Parathyroid adenoma (tissue), 2 donors: ENCODE measurements around the gene CCDC92.

Experiments
- H2AFZ ChIP-seq: fragments of 300-600 bp; sonication (generic); one replicate; pipeline ENCODE4 v1.7.0; 2017; ENCODE audit warnings: antibody characterized with exemption, mild to moderate bottlenecking
- H3K27ac ChIP-seq: fragments of 300-600 bp; sonication (generic); one replicate; pipeline ENCODE4 v1.7.0; 2017
- H3K27me3 ChIP-seq: fragments of 300-600 bp; sonication (generic); one replicate; pipeline ENCODE4 v1.7.0; 2017; ENCODE audit warnings: low read length; ENCODE audit not compliant: control insufficient read depth, insufficient read depth
- H3K36me3 ChIP-seq: fragments of 300-600 bp; sonication (generic); one replicate; pipeline ENCODE4 v1.7.0; 2017; ENCODE audit warnings: low read length; ENCODE audit not compliant: control insufficient read depth, insufficient read depth
- H3K4me1 ChIP-seq: fragments of 300-600 bp; sonication (generic); one replicate; pipeline ENCODE4 v1.7.0; 2017; ENCODE audit warnings: control low read depth
- H3K4me2 ChIP-seq: fragments of 300-600 bp; sonication (generic); one replicate; pipeline ENCODE4 v1.7.0; 2017; ENCODE audit warnings: low read length
- H3K4me3 ChIP-seq: fragments of 300-600 bp; sonication (generic); one replicate; pipeline ENCODE4 v1.7.0; 2017; ENCODE audit warnings: low read depth, low read length
- H3K79me2 ChIP-seq: fragments of 300-600 bp; sonication (generic); one replicate; pipeline ENCODE4 v1.7.0; 2017; ENCODE audit warnings: control low read depth
- H3K9ac ChIP-seq: fragments of 300-600 bp; sonication (generic); one replicate; pipeline ENCODE4 v1.7.0; 2017; ENCODE audit warnings: mild to moderate bottlenecking
- H3K9me3 ChIP-seq: fragments of 300-600 bp; sonication (generic); one replicate; pipeline ENCODE4 v1.7.0; 2017; ENCODE audit warnings: low read length; ENCODE audit not compliant: control insufficient read depth
- TF ChIP-seq, protein P1 (sequence below): fragments of 300-600 bp; sonication (generic); IDR thresholded peaks from one replicate; pipeline ENCODE4 v1.7.0; 2017; ENCODE audit warnings: antibody characterized with exemption, mild to moderate bottlenecking
- donor health status: primary hyperparathyroidism.

The CCDC92 gene

DNA sequence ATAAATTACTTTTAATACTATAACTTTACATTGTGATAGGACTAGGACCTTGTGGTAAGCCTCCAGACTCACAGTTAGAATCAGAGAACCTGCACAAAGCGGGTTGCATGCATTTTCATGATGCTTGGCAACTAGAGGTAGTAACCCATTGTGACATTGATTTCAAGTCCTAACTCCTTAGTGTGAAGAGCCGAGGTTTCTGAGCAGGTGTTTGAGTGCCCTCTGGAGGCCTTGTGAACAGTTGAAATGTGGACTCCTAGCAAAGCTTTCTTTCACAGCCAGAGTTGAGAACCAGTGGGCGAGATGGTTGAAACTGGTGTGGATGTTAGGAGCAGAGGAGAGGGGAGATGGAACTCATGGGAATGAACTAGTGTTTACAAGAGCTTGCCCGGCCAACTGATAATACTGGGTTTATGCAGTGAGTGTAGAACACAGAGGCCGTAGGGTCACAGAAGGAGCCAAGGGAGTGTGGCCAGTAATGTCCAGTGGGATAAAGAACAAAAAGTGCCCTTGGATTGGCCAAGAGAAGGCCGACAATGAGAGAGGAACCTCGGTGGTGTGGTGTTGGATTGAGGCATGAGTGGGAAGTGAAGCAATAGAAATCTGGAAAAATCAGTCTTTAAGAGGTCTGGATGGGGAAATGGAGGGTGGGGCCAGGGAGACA is 11.3 kb upstream of the CCDC92 start:
- TF ChIP-seq, protein P1, sequence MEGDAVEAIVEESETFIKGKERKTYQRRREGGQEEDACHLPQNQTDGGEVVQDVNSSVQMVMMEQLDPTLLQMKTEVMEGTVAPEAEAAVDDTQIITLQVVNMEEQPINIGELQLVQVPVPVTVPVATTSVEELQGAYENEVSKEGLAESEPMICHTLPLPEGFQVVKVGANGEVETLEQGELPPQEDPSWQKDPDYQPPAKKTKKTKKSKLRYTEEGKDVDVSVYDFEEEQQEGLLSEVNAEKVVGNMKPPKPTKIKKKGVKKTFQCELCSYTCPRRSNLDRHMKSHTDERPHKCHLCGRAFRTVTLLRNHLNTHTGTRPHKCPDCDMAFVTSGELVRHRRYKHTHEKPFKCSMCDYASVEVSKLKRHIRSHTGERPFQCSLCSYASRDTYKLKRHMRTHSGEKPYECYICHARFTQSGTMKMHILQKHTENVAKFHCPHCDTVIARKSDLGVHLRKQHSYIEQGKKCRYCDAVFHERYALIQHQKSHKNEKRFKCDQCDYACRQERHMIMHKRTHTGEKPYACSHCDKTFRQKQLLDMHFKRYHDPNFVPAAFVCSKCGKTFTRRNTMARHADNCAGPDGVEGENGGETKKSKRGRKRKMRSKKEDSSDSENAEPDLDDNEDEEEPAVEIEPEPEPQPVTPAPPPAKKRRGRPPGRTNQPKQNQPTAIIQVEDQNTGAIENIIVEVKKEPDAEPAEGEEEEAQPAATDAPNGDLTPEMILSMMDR, result peak; percentile 67
- no peak overlapping the region for H3K9ac ChIP-seq
- no peak overlapping the region for H3K27ac ChIP-seq

DNA sequence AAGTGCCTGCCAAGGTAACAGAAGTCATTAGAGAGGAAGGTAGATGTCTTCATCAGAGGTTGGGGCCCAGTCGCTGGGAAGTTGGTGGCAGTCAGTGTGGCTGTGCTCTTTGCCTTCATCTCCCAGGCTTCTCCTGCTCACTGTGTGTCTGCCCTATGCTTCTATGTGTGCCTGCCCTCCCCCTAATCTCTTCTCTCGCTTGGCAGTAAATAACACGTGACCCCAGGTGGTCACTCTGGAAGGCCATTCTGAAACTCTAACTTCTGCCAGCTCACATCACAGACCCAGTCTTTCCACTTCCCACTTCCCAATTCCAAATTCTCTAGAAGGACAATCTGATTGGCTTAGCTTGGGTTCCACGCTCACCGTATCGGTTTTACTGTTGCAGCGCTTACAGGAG is 9.6 kb upstream of the CCDC92 start:
- no peak overlapping the region for H3K9ac ChIP-seq
- no peaks in the 10 kb centered on the region for H3K27me3 ChIP-seq

More for the DNA sequence above, 11.3 kb upstream of the CCDC92 start:
- no peaks in the 10 kb centered on the region for H3K27me3 ChIP-seq
- H3K4me1 ChIP-seq, result peaks cover 11% of the 10 kb centered on the region
- no peaks in the 10 kb centered on the region for H3K36me3 ChIP-seq
- no peak overlapping the region for H3K4me2 ChIP-seq
- peaks cover 66% of the 10 kb centered on the region for H3K79me2 ChIP-seq
- H2AFZ ChIP-seq, result no peak overlapping the region
- no peak overlapping the region for H3K4me3 ChIP-seq
- no peaks in the 10 kb centered on the region for H3K9me3 ChIP-seq

DNA sequence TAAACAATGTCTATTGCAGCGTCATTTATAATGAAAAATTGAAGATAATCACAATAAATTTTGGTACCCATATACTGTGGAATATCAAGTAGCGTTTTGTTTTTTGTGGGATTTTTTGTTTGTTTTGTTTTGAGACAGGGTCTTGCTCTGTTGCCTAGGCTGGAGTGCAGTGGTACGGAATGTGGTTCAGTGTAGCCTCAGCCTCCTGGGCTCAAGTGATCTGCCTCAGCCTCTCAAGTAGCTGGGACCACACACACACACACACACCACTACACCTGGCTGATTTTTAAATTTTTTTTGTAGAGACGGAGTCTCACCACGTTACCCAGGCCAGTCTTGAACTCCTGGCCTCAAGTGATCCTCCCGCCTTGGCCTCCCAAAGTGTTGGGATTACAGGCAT is 6.9 kb upstream of the CCDC92 start:
- H3K27me3 ChIP-seq, result no peaks in the 10 kb centered on the region
- H3K9me3 ChIP-seq, result no peaks in the 10 kb centered on the region
- no peak overlapping the region for H3K9ac ChIP-seq
- H3K27ac ChIP-seq, result no peak overlapping the region
- H2AFZ ChIP-seq, result no peak overlapping the region
- H3K4me3 ChIP-seq, result no peak overlapping the region
- TF ChIP-seq, protein P1, result no peak
- H3K36me3 ChIP-seq, result no peaks in the 10 kb centered on the region
- peaks cover 8% of the 10 kb centered on the region for H3K4me1 ChIP-seq
- no peak overlapping the region for H3K4me2 ChIP-seq
- H3K79me2 ChIP-seq, result peaks cover 70% of the 10 kb centered on the region

More for the DNA sequence above, 9.6 kb upstream of the CCDC92 start:
- TF ChIP-seq, protein P1, result no peak
- no peak overlapping the region for H3K27ac ChIP-seq
- H3K79me2 ChIP-seq, result peaks cover 64% of the 10 kb centered on the region
- no peak overlapping the region for H2AFZ ChIP-seq
- no peak overlapping the region for H3K4me2 ChIP-seq
- H3K4me3 ChIP-seq, result no peak overlapping the region
- H3K36me3 ChIP-seq, result no peaks in the 10 kb centered on the region
- H3K4me1 ChIP-seq, result peaks cover 11% of the 10 kb centered on the region
- no peaks in the 10 kb centered on the region for H3K9me3 ChIP-seq

DNA sequence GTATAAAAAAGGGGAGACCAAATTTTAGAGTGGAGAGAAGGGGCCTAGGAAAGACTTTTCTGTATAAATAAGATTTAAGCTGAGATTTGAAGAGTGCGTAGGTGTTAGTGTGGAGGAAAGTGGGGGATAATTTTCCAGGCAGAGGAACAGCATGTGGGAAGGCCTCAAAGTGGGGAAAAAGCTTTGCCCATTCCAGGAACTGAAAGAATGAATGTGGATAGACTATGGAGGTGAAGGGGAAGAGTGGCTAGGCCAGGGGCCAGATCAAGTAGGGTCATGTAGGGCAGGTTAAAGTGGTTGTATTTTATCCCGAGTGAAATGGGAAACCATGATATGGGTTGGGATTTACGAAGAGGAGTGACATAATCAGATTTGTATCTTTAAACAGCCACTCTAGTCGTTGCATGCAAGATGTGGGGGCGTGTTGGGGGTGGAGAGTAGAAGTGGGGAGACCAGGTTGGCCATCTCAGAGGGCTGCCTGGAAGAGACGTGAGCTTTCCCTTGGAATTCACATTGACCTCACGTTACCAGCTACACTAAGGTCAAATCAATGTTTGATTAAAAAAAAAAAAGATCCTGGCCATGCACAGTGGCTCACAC is 3.7 kb upstream of the CCDC92 start:
- no peak overlapping the region for H3K4me3 ChIP-seq
- H3K36me3 ChIP-seq, result no peaks in the 10 kb centered on the region
- no peak overlapping the region for H2AFZ ChIP-seq
- H3K4me1 ChIP-seq, result peaks cover 8% of the 10 kb centered on the region
- H3K9ac ChIP-seq, result no peak overlapping the region
- peaks cover 42% of the 10 kb centered on the region for H3K79me2 ChIP-seq
- no peak overlapping the region for H3K4me2 ChIP-seq
- TF ChIP-seq, protein P1, result no peak
- no peaks in the 10 kb centered on the region for H3K9me3 ChIP-seq
- no peak overlapping the region for H3K27ac ChIP-seq
- H3K27me3 ChIP-seq, result no peaks in the 10 kb centered on the region
